Frontal cortex (tissue), 4 donors: ENCODE data around the gene ERC2. TPM values are rescaled to one million over a fixed set of nuclear protein-coding genes. Genes with fewer than 3 reads are reported as not detected.

Source experiments
- DNase-seq, 2 donors: peaks; one replicate each; pipeline ENCODE4 v3.0.0; 2012; ENCODE audit warnings: low spot score in 2 of 2
- FAIRE-seq: peaks from 2 replicates; lab custom pipeline; 2012; peaks lifted over from hg19 to GRCh38; lab: Jason Lieb, UNC
- total RNA-seq: library from RNA; depleted of rRNA; stranded (reverse); fragments of >200 nt; gene quantifications from one replicate; pipeline ENCODE4 v1.2.3, GENCODE V29; 2014
- donor health status: control.
- donor health status: control.
- donor health status: control.

Gene ERC2
- total RNA-seq, 1 donor from 2014 or later = 77.9 TPM

DNA sequence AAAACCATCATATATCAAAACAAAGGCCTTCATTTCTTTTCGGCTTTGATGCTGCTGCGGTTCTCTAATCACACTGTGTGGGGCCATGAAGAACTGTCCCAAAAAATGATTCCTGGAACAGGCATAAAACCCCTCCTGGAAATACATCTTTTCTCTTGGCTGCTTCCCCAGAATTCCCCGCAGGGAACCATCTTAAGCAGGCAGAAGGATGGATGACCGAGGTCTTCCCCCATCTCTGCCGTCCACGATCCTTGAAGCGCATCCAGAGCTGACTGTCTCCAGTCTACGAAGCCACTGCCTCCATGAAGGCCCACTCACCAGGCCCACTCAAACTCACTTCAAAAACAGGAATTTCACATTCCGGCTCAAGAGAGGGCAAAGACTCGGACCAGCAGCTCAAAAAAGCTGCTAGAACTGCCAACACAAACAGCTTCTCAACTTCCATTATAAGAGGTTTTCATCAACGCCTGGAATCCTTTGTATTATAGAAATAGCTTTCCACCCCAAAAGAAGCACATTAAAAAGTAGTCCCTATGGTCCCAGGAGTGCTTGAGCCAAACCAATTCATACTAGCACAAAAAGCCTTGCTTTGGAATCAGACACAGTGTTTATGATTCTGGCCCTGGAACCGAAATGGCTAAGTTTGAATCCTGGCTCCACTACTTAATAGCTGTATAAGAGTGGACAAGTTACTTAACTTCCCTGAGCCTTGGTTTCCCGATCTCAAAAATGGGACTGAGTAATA is 493.7 kb downstream of the ERC2 start:
- no peak for DNase-seq
- no peak for FAIRE-seq

DNA sequence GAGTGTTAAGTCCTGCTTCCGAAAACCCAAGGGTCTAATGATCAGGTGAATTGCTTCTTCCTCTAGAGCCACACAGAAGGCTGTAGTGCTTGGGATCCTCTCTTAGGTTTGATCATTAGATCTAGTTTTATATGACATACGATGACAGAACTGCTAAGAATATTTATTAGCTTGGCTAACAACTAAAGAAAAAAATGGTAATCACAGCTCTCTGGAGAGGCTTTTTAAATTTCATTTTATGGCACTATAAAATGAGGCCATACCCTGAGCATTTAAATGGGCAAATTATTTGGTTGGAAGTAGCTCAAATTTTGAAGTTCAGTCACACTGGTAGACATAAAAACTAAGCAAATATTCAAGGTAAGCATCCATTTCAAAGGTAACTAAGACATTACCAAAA is 498.6 kb downstream of the ERC2 start:
- FAIRE-seq (no peak), DNase-seq (no peak)

DNA sequence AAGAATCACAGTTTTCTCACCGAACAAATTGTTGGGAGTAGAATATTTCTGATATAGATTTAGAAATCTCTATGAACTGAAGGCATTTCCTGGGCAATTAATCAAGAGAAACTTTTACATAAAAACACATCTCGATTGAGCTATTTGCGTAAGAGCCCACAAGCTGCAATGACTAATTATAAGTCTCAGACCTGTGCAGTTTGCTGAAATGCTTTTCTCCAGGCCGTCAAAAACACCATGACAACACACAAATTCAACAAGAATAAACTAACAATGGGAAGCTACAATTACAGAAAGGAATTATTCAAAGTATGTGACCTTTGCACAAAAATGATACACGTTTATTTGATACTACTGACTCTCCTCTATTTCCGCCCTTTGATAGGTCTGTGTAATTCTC is 499.9 kb downstream of the ERC2 start:
- no peak for FAIRE-seq

DNA sequence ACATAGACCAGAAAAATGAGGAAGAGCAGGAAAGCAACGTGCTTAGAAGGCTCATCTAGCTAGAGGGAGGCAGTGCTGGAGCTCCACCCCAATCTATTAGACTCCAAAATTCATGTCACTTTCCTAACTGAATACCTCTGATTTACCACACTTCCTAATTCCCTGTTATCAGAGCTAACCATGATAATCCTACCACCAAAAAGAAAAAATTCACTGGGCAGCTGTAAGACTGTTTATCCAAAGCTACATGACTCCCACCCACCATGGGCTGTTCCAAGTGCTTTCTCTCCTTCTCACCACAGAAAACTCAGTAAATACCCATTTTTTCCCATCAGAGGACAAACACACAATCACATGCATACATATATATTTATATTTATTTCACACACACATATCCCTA is 501.7 kb downstream of the ERC2 start:
- DNase-seq = no peak
- no peak for FAIRE-seq

More for the DNA sequence above, 499.9 kb downstream of the ERC2 start:
- DNase-seq = no peak

DNA sequence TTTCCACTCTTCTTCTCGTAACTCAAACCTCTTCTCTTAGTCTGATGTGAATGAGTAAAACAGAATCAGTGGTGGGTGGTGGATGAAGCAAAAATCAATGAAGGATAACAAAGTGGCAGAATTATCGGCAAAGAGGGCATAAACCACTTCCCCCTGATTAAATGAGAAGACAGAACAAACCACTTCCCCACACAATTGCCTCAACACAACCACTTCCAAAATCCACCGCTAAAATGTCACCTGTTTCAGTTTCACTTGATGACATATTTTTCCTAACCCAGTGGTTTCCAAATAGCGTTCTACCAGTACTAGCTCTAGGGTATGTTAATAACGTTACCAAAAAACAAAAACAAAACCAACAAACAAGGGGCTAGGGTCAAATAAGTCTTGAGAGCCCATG is 502.5 kb downstream of the ERC2 start:
- DNase-seq (no peak), FAIRE-seq (no peak)

DNA sequence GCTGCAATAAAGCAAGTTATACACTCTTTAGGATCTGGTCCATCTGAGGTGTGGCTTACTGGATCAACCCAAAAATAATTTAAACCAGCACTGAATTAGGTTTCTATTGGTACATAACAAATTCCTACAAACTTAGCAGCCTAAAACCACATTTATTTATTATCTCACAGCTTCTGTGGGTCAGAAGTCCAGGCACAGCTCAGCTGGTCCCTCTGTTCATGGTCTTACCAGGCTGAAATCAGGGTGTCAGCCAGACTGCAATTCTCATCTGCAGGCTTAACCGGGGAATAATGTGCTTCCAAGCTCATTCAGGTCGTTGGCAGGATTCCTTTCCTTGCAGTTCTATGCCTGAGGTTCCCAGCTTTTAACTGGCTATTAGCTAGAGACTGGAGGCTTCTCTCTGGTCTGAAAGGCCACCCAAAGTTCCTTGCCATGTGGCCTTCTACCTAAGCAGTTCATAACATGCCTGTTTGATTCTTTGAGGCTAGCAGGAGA is 503.7 kb downstream of the ERC2 start:
- DNase-seq (no peak), FAIRE-seq (no peak)

DNA sequence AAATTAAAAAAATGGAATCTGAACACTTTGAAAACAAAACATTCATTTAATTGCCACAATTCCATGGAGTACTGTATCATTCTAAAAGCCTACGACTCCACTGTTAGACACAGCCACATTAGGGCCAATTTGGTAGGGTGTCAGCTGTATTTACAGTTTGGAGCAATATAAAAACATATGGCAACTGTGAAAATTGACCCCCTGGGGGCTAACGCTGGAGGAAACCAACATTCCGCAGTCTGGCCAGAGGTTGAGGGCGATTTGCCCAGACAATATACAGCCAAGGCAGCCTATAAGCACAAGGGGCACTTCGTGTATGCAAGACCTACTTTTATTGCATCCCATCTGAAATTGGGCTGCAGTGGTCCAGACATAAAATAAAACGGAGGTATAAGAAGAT is 504.7 kb downstream of the ERC2 start:
- FAIRE-seq (no peak), DNase-seq (no peak)

DNA sequence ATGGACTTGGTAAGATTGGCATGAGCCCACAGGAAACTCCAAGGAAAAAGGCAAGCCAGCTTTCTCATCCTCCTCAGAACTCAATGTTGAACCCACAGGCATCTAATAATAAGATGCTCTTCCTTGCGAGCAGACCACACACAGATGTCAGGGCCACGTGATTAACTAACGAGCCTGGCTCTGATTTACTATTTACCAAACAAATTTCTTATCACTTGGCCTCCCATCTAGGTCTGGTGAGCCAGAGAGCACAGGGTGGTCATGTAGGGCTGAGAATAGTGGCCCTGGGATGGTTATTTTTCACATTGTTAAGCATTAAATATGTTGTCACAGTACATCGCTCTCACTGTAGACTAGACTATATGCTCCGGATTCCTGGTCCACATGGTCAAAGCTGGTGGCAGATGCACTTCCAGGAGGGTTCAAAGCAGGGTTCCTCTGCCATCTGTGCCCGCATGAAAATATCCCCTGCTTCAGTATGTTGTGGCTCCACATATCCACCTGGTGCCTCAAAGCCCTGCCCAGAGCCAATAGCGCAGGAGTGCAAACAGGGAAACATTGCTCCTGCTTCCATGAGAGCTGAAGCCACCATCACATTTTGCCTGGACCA is 508.7 kb downstream of the ERC2 start:
- FAIRE-seq = no peak
- DNase-seq = no peak

DNA sequence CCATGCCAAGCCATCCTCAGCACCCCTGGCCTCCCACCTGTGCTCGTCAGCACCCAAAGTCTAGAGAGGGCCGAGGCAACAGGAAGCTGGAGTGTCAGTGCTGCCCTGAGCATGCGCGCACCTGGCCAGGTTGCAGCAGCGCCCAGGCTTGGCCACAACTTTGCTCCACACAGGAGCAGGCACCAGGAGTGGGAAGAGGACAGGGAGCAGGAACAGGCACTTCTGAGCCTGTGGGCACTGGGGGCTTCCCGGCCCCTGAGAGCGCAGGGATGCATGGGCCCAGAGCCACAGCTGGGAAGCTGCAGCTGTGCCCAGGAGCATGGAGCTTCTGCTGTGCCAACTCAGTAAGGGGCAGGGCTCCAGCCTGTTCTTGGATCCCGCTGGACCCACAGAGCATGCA is 509.7 kb downstream of the ERC2 start:
- FAIRE-seq = no peak
- DNase-seq = no peak

DNA sequence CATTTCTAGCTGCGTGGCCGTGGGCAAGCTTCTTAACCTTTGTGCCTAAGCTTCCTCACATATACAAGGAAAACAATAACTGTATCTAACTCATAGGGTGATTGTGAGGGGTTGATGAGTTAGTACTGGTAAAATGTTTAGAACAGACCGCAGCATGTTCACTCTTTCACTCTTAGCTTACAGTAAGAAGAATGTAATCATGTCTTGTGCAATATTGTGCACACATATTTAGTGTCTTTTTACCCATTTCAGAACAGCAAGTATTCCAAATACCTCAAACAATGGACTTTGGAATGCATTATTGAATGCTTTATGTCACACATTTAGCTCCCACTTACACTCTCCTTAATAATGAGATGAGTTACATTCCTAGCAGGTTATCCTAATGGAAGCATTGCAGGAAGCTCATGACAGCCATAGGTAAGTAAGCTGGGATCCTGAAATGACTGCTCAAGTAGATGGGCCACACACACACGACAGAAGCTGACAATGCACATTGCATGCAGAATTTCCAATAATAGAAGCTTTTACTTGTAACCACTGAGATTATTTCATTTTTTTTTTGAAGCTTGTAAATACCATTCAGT is 512.3 kb downstream of the ERC2 start:
- DNase-seq = no peak
- FAIRE-seq = no peak

DNA sequence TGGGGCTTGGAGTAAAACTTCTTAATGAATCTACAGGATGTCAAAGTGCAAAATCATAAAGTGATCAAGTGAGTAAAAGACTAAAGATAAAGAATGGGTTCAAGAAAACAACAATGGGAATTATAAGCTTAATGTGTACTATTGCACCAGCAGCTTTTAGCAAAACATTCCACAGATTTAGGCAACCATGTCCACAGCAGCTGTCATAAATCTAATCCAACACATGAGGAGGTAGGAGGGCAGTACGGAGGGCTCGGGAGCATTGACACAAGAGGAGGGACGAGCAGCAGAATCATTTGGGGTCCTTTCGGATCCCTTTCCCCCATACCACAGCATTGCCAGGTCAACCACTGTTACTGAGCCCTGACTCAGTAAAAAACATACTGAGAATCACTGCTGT is 516.9 kb downstream of the ERC2 start:
- FAIRE-seq = no peak
- DNase-seq = no peak

DNA sequence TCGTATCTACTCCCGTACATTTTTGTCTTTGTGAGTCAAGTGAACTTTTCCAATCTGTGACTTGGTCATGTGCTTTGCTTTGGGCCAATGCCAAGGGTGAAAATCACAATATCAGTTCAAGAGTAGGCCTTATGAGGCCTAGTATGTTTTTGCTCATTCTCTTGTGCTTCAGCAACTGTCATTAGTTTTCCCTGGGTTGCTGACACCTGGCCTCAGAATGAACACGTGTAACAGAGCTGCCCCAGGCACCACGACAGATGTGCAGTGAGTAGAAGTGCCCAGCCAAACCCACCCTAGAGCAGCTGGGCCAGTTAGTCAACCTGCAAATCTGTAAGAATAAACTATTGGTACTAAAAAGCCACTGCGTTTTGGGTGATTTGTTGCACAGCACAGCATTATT is 520.9 kb downstream of the ERC2 start:
- no peak for FAIRE-seq
- DNase-seq = no peak

DNA sequence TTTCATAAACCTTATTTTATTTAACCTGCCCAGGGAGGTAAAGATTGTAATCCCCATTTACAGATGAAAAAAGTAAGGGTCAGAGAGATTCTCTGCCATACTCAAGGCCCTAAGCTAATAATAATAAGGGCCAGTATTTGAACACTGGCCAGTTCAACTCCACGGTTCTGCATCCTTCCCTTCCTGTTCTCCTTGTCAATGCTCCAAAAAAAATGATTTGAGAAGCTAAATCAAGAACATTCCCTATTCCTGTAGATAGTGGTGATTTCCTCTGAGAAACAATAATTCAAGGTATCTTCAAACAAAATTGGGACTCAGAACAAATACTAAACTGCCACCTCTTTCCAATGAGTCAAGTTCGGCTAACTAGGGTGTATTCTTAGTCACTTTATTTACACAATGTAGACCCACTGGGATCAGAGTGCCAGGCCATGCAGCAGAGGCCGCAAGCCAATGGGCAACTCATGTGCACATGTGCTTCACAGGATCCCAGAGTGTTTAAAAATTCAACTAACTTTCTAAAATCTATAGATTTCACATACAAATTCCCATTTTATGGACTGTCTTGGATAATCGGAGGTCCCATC is 521.6 kb downstream of the ERC2 start:
- DNase-seq = no peak
- no peak for FAIRE-seq

DNA sequence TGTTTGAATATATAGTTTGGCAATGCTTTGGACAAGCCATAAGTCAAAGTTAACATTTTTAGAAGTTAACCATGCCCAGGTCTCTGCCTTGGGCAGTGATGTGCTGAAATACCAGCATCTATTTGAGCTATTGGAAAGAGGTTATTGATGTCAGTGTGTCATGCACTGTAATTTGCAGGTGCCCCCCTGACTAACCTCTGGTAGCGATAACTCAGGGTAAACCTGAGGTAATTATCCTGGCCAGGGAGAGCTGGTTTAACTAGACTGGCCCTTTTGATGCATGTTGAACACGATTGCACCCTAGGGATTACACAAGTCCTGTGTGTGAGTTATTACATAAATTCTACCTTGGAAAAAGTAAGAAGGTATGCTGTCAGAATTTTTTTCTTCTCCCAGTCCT is 525.4 kb downstream of the ERC2 start:
- FAIRE-seq (no peak), DNase-seq (no peak)

DNA sequence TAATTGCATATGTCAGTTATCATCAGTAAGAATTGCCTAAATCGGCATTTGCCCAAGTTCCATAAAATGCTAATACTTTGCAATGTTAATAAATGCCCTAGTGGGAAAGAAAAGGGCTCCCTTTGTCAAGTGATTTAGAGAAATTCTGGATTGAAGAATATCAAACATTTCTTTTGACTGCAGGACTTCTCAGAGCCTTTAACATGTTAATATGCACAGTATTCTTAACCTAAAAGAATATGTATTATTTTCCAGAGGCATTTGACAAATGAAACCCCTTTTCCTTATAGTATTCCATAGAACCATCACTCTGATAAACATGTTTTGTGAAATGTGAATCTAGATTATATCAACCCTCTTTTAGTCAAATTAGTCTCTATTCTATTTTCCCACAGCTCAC is 529.0 kb downstream of the ERC2 start:
- DNase-seq = no peak
- FAIRE-seq = no peak

DNA sequence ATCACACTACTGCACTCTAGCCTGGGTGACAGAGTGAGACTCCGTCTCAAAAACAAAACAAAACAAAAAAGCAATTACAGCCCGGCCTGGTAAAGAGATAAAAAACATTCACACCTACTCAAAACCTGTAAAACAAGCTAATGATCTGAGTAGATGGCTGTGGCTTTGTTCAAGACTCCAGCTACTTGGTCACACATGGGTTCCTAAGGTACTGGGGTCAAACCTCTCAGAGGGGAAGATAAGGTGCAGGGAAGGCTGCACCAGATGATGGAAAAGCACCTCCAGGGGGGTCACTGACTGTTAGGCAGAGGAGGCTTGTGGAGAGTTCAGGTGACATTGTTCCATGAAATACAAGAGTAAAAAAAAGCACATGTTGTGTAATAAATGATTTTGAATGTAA is 531.0 kb downstream of the ERC2 start:
- DNase-seq (no peak), FAIRE-seq (no peak)

DNA sequence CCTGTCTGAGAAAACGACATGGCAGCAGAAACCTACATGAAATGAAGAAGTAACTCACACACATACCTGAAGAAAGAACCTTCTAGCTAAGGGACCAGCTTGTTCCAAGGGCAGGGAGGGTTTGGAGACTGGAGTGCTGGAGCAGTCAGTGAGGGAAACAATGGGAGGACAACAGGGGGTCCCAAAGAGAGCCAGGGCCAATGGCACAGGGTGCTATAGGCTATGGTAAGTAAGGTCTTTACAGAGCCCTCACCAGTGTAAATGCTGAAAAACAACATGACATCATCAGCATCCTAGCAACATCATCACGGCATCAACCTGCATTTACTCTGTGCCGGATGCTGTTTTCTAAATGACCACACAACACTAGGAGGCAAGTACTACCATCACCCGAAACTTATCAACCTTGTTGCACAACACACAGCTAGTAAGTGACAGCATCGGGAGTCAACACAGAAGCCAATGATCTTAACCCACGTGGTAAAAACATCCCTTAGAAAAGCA is 531.7 kb downstream of the ERC2 start:
- DNase-seq (no peak), FAIRE-seq (no peak)

DNA sequence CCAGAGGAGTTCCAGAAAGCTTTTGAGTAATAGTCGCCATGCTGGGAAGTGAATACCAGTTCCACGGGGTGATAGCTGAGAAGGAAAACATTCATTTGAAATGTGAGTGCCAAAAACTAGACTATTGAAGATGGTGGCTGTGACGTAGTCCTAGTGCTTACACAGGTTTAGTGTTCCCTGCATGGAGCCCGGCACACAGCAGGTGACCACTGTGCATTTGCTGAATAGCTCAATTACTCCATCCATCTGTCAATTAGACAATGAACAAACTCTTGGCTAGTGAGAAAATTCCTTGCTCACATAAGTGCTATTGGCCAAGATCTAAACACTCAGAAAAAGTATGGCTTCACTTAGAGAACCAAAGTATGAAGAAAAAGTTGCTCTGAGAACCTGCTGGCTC is 533.0 kb downstream of the ERC2 start:
- no peak for DNase-seq

DNA sequence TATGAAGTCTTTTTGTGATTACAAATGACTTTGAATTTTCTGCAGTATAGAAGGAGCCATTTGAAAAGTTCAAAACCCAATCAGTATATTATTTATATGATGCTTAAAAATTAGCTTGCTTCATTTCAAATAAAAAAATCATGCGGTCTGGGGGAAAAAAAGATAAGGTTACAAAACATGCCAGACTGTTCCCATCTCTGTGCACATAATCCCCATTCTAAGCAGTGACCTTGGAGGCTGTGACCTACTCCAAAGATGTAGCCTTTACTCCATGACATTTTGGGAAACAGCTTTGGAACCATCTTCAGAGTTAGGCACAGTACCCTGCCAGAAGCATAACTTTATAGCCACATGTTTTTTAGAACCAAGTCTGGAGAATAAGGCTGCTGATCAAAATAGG is 533.5 kb downstream of the ERC2 start:
- FAIRE-seq = no peak
- DNase-seq = no peak

More for the DNA sequence above, 533.0 kb downstream of the ERC2 start:
- no peak for FAIRE-seq

DNA sequence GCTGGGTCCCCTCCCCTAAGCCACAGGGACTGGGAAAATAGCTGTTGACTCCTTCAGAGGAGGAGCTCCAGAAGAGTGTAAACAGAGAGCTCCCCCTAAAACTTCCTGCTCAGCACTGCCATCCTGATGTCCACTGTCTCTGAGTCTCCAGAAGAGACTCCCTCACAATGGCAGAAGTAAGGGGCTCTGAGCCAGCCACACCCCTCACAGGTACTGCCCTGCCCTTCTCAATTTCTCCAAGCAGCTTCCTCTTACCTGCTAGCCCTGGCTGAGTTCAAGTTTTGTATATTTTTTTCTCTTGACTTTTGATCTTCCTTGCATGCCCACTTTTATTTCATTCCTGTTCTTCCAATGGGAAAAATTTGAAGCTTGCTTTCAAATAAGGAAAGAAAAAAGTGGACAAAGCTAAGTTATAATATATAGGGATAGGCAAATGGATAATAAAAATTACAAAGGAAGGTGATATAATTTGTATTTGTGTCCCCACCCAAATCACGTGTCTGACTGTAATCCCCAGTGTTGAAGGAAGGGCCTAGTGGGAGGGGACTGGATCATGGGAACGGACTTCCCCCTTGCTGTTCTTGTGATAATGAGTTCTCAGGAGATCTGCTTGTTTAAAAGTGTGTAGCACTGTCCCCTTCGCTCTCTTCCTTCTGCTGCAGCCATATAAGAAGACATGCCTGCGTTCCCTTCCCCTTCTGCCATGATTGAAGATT is 539.0 kb downstream of the ERC2 start:
- FAIRE-seq (no peak), DNase-seq (no peak)
